Caco-2 (cell line): ENCODE measurements around the gene RAPGEFL1. TPM values are rescaled to one million over a fixed set of nuclear protein-coding genes. Genes with fewer than 3 reads are reported as not detected.

ENCODE experiments used
- BruUV-seq: library from RNA; stranded (reverse); fragments of 400-500 nt; replicated peaks from 2 replicates; lab custom pipeline; 2021; lab: Mats Ljungman, UMichigan
- CTCF ChIA-PET: fragments of 300-600 bp; sonication (Branson Sonifier 250); formaldehyde crosslinking; loops from one replicate; lab custom pipeline; 2022; ENCODE audit warnings: antibody characterized with exemption; lab: Charles Lee
- POLR2A ChIA-PET: fragments of 300-600 bp; sonication (Branson Sonifier 250); formaldehyde crosslinking; loops from one replicate; lab custom pipeline; 2022; ENCODE audit warnings: antibody characterized with exemption; lab: Charles Lee
- DNase-seq, 2 experiments: peaks; one replicate each; pipeline versions ENCODE4 v3.0.0 to v3.0.0-alpha.2; 2020 to 2022
- H3K27me3 ChIP-seq: replicated peaks from 2 replicates; pipeline ENCODE4 v1.6.0; 2011; ENCODE audit warnings: low read length; ENCODE audit not compliant: control insufficient read depth, insufficient read depth
- H3K36me3 ChIP-seq: 2 replicates; pipeline ENCODE4 v1.5.1; 2011; ENCODE audit warnings: low read length; ENCODE audit not compliant: control insufficient read depth, insufficient read depth
- H3K4me1 ChIP-seq: fragments of 250-450 bp; sonication (Bioruptor Pico); 2 replicates; pipeline ENCODE4 v1.5.1; 2020; ENCODE audit warnings: mild to moderate bottlenecking
- H3K4me3 ChIP-seq: 2 replicates; pipeline ENCODE4 v1.5.1; 2011; ENCODE audit warnings: low read depth, mild to moderate bottlenecking, control low read depth, low read length
- H3K9me3 ChIP-seq: fragments of 250-450 bp; sonication (Bioruptor Pico); 2 replicates; pipeline ENCODE4 v1.5.1; 2020; ENCODE audit warnings: mild to moderate bottlenecking, moderate library complexity
- H3K27ac Mint-ChIP-seq: one replicate; pipeline ENCODE4 v1.8.0; 2022; ENCODE audit warnings: mixed read lengths; ENCODE audit not compliant: unreplicated experiment
- H3K27me3 Mint-ChIP-seq: one replicate; pipeline ENCODE4 v1.8.0; 2022; ENCODE audit warnings: mixed read lengths; ENCODE audit not compliant: insufficient read depth, unreplicated experiment
- H3K36me3 Mint-ChIP-seq: one replicate; pipeline ENCODE4 v1.8.0; 2022; ENCODE audit warnings: mild to moderate bottlenecking, mixed read lengths; ENCODE audit not compliant: insufficient read depth, unreplicated experiment
- H3K4me1 Mint-ChIP-seq: one replicate; pipeline ENCODE4 v1.8.0; 2022; ENCODE audit warnings: low read depth, mixed read lengths; ENCODE audit not compliant: unreplicated experiment
- H3K4me3 Mint-ChIP-seq: one replicate; pipeline ENCODE4 v1.8.0; 2022; ENCODE audit warnings: mild to moderate bottlenecking, moderate library complexity, mixed read lengths; ENCODE audit not compliant: unreplicated experiment
- H3K9me3 Mint-ChIP-seq: one replicate; pipeline ENCODE4 v1.8.0; 2022; ENCODE audit warnings: mixed read lengths; ENCODE audit not compliant: unreplicated experiment
- intact Hi-C: fragments of 100-400 bp; cut with micrococcal nuclease; formaldehyde crosslinking; loops from one replicate; pipeline ENCODE4 v1.10.0; 2022; ENCODE audit not compliant: unreplicated experiment
- total RNA-seq: library from RNA; stranded (reverse); gene quantifications from 2 replicates; pipeline ENCODE4 v1.2.3, GENCODE V29; 2022
- TF ChIP-seq, protein P1 (sequence below), 2 experiments: fragments of 200-600 bp in 1 of 2; IDR thresholded peaks; 1 replicate in 1 of 2; 2 replicates in 1 of 2; pipeline versions ENCODE4 v1.5.1 to v1.8.0; 2011 to 2022; ENCODE audit warnings: antibody characterized with exemption in 1 of 2, control low read depth in 1 of 2, inconsistent platforms in 1 of 2, low read depth in 1 of 2, low read length in 1 of 2, mild to moderate bottlenecking in 1 of 2, moderate library complexity in 1 of 2; ENCODE audit not compliant: insufficient read depth in 1 of 2, severe bottlenecking in 1 of 2, unreplicated experiment in 1 of 2

The RAPGEFL1 gene
- total RNA-seq, 1 experiment from 2014 or later, result 15.0 TPM

DNA sequence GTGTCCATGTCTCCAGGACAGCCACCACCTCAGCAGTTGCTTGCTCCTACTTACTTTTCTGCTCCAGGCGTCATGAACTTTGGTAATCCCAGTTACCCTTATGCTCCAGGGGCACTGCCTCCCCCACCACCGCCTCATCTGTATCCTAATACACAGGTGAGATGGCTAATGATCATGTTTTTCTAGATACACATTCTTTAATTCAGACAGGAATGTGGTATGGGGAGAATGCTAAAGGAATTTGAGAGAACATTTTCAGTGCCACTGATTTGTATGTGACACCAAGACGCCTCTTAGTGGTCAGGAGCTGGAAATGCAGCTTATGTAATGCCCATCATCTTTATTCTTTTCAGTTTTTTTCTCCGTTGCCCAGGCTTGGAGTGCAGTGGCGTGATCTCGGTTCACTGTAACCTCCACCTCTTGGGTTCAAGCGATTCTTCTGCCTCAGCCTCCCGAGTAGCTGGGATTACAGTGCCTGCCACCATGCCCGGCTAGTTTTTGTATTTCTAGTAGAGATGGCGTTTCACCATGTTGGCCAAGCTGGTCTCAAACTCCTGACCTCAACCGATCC, 8.9 kb upstream of the RAPGEFL1 start:
- Histone ChIP-seq H3K27me3 (no peaks in the 10 kb centered on the region), H3K4me3 (no peak overlapping the region), H3K4me1 (peaks cover 7% of the 10 kb centered on the region), H3K9me3 (no peaks in the 10 kb centered on the region), H3K36me3 (peaks cover 9% of the 10 kb centered on the region)
- H3K4me3 Mint-ChIP-seq, result peak overlapping the region; percentile 22
- TF ChIP-seq, protein P1, sequence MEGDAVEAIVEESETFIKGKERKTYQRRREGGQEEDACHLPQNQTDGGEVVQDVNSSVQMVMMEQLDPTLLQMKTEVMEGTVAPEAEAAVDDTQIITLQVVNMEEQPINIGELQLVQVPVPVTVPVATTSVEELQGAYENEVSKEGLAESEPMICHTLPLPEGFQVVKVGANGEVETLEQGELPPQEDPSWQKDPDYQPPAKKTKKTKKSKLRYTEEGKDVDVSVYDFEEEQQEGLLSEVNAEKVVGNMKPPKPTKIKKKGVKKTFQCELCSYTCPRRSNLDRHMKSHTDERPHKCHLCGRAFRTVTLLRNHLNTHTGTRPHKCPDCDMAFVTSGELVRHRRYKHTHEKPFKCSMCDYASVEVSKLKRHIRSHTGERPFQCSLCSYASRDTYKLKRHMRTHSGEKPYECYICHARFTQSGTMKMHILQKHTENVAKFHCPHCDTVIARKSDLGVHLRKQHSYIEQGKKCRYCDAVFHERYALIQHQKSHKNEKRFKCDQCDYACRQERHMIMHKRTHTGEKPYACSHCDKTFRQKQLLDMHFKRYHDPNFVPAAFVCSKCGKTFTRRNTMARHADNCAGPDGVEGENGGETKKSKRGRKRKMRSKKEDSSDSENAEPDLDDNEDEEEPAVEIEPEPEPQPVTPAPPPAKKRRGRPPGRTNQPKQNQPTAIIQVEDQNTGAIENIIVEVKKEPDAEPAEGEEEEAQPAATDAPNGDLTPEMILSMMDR (IDR thresholded peaks at IDR 0.05; ENCODE audit: insufficient read depth in 1 of 2, low read depth in 1 of 2, low read length in 1 of 2, severe bottlenecking in 1 of 2, unreplicated experiment in 1 of 2), result peak; percentile 69 to 89
- ChIA-PET CTCF (interaction anchor here (0.6 to 3.2 kb wide), 25 partner anchors 9 to 209 kb away, joined by 3 to 67 read pairs (median 4); partner anchors contain the start of genes CASC3, MED24, NR1D1 and RAPGEFL1), POLR2A (interaction anchor here (0.5 to 1.4 kb wide), 5 partner anchors 21 to 69 kb away, joined by 3 to 13 read pairs (median 3); no protein-coding TSS in a partner anchor)
- BruUV-seq, result no TSS peak
- H3K4me1 Mint-ChIP-seq, result peaks cover 23% of the 10 kb centered on the region
- H3K27me3 Mint-ChIP-seq, result no peaks in the 10 kb centered on the region
- peak overlapping the region; percentile 87 for H3K27ac Mint-ChIP-seq
- peaks cover 99% of the 10 kb centered on the region for H3K36me3 Mint-ChIP-seq
- DNase-seq, result peak; percentile 68 to 71
- H3K9me3 Mint-ChIP-seq, result no peaks in the 10 kb centered on the region
- intact Hi-C loops, result loop anchor here (1.0 kb wide), 2 partner anchors 55 to 155 kb away; no protein-coding TSS in a partner anchor

DNA sequence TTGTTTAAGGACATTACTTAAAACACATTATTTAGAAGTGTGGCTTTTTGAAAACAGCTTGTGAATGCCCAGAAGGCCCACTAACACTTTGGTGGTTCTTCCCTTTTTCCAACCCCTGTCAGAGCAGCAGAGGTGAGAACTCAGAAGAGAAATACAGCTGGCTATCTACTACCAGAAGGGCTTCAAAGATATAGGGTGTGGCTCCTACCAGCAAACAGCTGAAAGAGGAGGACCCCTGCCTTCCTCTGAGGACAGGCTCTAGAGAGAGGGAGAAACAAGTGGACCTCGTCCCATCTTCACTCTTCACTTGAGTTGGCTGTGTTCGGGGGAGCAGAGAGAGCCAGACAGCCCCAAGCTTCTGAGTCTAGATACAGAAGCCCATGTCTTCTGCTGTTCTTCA, 6.9 kb upstream of the RAPGEFL1 start:
- H3K36me3 Mint-ChIP-seq, result peaks cover 96% of the 10 kb centered on the region
- no TSS peak for BruUV-seq
- H3K4me1 ChIP-seq, result peaks cover 7% of the 10 kb centered on the region
- no peak for DNase-seq
- H3K4me3 ChIP-seq, result no peak overlapping the region
- H3K9me3 ChIP-seq, result no peaks in the 10 kb centered on the region
- intact Hi-C loops, result no loop called here
- H3K27me3 ChIP-seq, result no peaks in the 10 kb centered on the region
- no peak overlapping the region for H3K4me3 Mint-ChIP-seq
- TF ChIP-seq, protein P1 (IDR thresholded peaks at IDR 0.05; ENCODE audit: insufficient read depth in 1 of 2, low read depth in 1 of 2, low read length in 1 of 2, severe bottlenecking in 1 of 2, unreplicated experiment in 1 of 2), result no peak
- H3K9me3 Mint-ChIP-seq, result no peaks in the 10 kb centered on the region
- peaks cover 9% of the 10 kb centered on the region for H3K36me3 ChIP-seq
- H3K27ac Mint-ChIP-seq, result no peak overlapping the region
- H3K27me3 Mint-ChIP-seq, result no peaks in the 10 kb centered on the region
- peaks cover 31% of the 10 kb centered on the region for H3K4me1 Mint-ChIP-seq
- ChIA-PET POLR2A (no interaction called here), CTCF (no interaction called here)

DNA sequence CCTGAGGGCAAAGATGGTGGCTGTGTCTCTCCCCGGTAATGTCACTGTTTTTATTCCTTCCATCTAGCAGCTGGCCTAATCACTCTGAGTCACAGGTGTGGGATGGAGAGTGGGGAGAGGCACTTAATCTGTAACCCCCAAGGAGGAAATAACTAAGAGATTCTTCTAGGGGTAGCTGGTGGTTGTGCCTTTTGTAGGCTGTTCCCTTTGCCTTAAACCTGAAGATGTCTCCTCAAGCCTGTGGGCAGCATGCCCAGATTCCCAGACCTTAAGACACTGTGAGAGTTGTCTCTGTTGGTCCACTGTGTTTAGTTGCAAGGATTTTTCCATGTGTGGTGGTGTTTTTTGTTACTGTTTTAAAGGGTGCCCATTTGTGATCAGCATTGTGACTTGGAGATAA, 5.5 kb upstream of the RAPGEFL1 start:
- TF ChIP-seq, protein P1 (IDR thresholded peaks at IDR 0.05; ENCODE audit: insufficient read depth in 1 of 2, low read depth in 1 of 2, low read length in 1 of 2, severe bottlenecking in 1 of 2, unreplicated experiment in 1 of 2), result no peak
- TSS peak; percentile 50 for BruUV-seq
- peaks cover 95% of the 10 kb centered on the region for H3K36me3 Mint-ChIP-seq
- H3K9me3 Mint-ChIP-seq, result no peaks in the 10 kb centered on the region
- peaks cover 34% of the 10 kb centered on the region for H3K4me1 Mint-ChIP-seq
- no peaks in the 10 kb centered on the region for H3K9me3 ChIP-seq
- H3K4me3 ChIP-seq, result no peak overlapping the region
- ChIA-PET CTCF (no interaction called here), POLR2A (no interaction called here)
- no peak overlapping the region for H3K4me3 Mint-ChIP-seq
- H3K36me3 ChIP-seq, result peaks cover 9% of the 10 kb centered on the region
- no peaks in the 10 kb centered on the region for H3K27me3 Mint-ChIP-seq
- intact Hi-C loops, result no loop called here
- H3K27me3 ChIP-seq, result no peaks in the 10 kb centered on the region
- H3K4me1 ChIP-seq, result peaks cover 17% of the 10 kb centered on the region
- DNase-seq, result no peak
- peak overlapping the region; percentile 26 for H3K27ac Mint-ChIP-seq
